MV-4-11 (cell line): ENCODE data around the gene ITLN2.
"Not testable (repeated sequence)": the region's sequence is repeated elsewhere in the genome, so short reads cannot be mapped to it uniquely, and the experiment has no call there.

Experiments
- DNase-seq: peaks from one replicate; lab custom pipeline; 2025; lab: John Stamatoyannopoulos, UW

The ITLN2 gene

GRCh38 chr1:160954158-160955104 is at the start of gene ITLN2:
TSS of gene ITLN2 (minus strand) at chr1:160954809. CDS start at chr1:160954741, 68 bp downstream.
- DNase-seq, result peak; percentile 51

- DNase-seq, result peak; percentile 75
Observed at GRCh38 chr1:161001525-161001924, 46.9 kb upstream of the ITLN2 start.

- no peak for DNase-seq
Observed at GRCh38 chr1:161000736-161001480, 46.3 kb upstream of the ITLN2 start.

- DNase-seq, result no peak
Observed at GRCh38 chr1:160999376-160999775, 44.8 kb upstream of the ITLN2 start.

- DNase-seq, result peak; percentile 69
Observed at GRCh38 chr1:160997323-160998038, 42.9 kb upstream of the ITLN2 start.

GRCh38 chr1:160996178-160996577 is 41.6 kb upstream of the ITLN2 start:
- DNase-seq, result no peak

- peak; percentile 52 for DNase-seq
Observed at GRCh38 chr1:160993544-160994193, 39.1 kb upstream of the ITLN2 start.

- not testable (repeated sequence) for DNase-seq
Observed at GRCh38 chr1:160992036-160992435, 37.4 kb upstream of the ITLN2 start.

- DNase-seq, result no peak
Observed at GRCh38 chr1:160987359-160988050, 32.9 kb upstream of the ITLN2 start.

GRCh38 chr1:160985723-160986122 is 31.1 kb upstream of the ITLN2 start:
- no peak for DNase-seq

GRCh38 chr1:160981584-160982411 is 27.2 kb upstream of the ITLN2 start:
- DNase-seq, result peak; percentile 14

GRCh38 chr1:160979286-160979685 is 24.7 kb upstream of the ITLN2 start:
- DNase-seq, result no peak

GRCh38 chr1:160978510-160978927 is 23.9 kb upstream of the ITLN2 start:
- DNase-seq, result no peak

- no peak for DNase-seq
Observed at GRCh38 chr1:160975026-160975425, 20.4 kb upstream of the ITLN2 start.

- DNase-seq, result peak; percentile 18
Observed at GRCh38 chr1:160973491-160973890, 18.9 kb upstream of the ITLN2 start.

- DNase-seq, result no peak
Observed at GRCh38 chr1:160972939-160973338, 18.3 kb upstream of the ITLN2 start.

- no peak for DNase-seq
Observed at GRCh38 chr1:160971618-160972056, 17.0 kb upstream of the ITLN2 start.

GRCh38 chr1:160963521-160963920 is 8.9 kb upstream of the ITLN2 start:
- DNase-seq, result no peak

- no peak for DNase-seq
Observed at GRCh38 chr1:160961419-160961818, 6.8 kb upstream of the ITLN2 start.

- DNase-seq, result no peak
Observed at GRCh38 chr1:160956966-160957365, 2.4 kb upstream of the ITLN2 start.
